Endodermal cell (in vitro differentiated cells): ENCODE results near the gene KIF26B. TPM values are rescaled to one million over a fixed set of nuclear protein-coding genes. Genes with fewer than 3 reads are reported as not detected.

Experiments used
- DNase-seq: peaks from one replicate; pipeline ENCODE4 v3.0.0-alpha.2; 2017
- H3K27ac ChIP-seq: 2 replicates; pipeline ENCODE4 v1.5.1; 2013; ENCODE audit warnings: mild to moderate bottlenecking, low read depth, low read length, moderate library complexity
- H3K27me3 ChIP-seq: 2 replicates; pipeline ENCODE4 v1.6.1; 2013; ENCODE audit warnings: mild to moderate bottlenecking, low read length, moderate library complexity; ENCODE audit not compliant: insufficient read depth, control insufficient read depth, poor library complexity, severe bottlenecking
- H3K36me3 ChIP-seq: 2 replicates; pipeline ENCODE4 v1.7.0; 2013; ENCODE audit warnings: mild to moderate bottlenecking, low read length, moderate library complexity; ENCODE audit not compliant: control insufficient read depth, insufficient read depth
- H3K4me1 ChIP-seq: one replicate; pipeline ENCODE4 v1.7.0; 2013; ENCODE audit warnings: low read length; ENCODE audit not compliant: control insufficient read depth, insufficient read depth
- H3K4me3 ChIP-seq: 2 replicates; pipeline ENCODE4 v1.5.1; 2013; ENCODE audit warnings: mild to moderate bottlenecking, low read length, moderate library complexity
- H3K9ac ChIP-seq: 2 replicates; pipeline ENCODE4 v1.6.1; 2013; ENCODE audit warnings: mild to moderate bottlenecking, low read length, moderate library complexity; ENCODE audit not compliant: poor library complexity, severe bottlenecking; ENCODE audit errors: extremely low read depth
- H3K9me3 ChIP-seq: 2 replicates; pipeline ENCODE4 v1.6.1; 2013; ENCODE audit warnings: mild to moderate bottlenecking, low read length, moderate library complexity; ENCODE audit not compliant: control insufficient read depth
- H3K27ac Mint-ChIP-seq: 2 replicates; pipeline ENCODE4 v1.8.0; 2020; ENCODE audit warnings: mixed read lengths
- H3K27me3 Mint-ChIP-seq: 2 replicates; pipeline ENCODE4 v1.8.0; 2021; ENCODE audit warnings: mild to moderate bottlenecking, mixed read lengths; ENCODE audit not compliant: insufficient read depth
- H3K36me3 Mint-ChIP-seq: 2 replicates; pipeline ENCODE4 v1.8.0; 2020; ENCODE audit warnings: low read depth, mixed read lengths
- H3K4me1 Mint-ChIP-seq: 2 replicates; pipeline ENCODE4 v1.8.0; 2020; ENCODE audit warnings: mixed read lengths
- H3K4me3 Mint-ChIP-seq: 2 replicates; pipeline ENCODE4 v1.8.0; 2020; ENCODE audit warnings: mild to moderate bottlenecking, moderate library complexity, mixed read lengths
- H3K9me3 Mint-ChIP-seq: 2 replicates; pipeline ENCODE4 v1.8.0; 2020; ENCODE audit warnings: mild to moderate bottlenecking, mixed read lengths
- CTCF ChIP-seq: fragments of 200-600 bp; sonication (generic); conservative IDR thresholded peaks from 2 replicates; pipeline ENCODE4 v1.5.0; 2021; ENCODE audit warnings: antibody characterized with exemption, mild to moderate bottlenecking
- WGBS, 2 experiments: methylation state at CpG; one replicate each; pipeline versions ENCODE4 v1.1.5 to v1.1.7; 2013; ENCODE audit warnings: missing lambda C conversion rate in 2 of 2, mixed read lengths in 1 of 2; ENCODE audit not compliant: insufficient coverage in 1 of 2, insufficient read length in 1 of 2; 5-methylcytosine and 5-hydroxymethylcytosine counted together
- total RNA-seq, 2 donors: library from RNA; stranded (reverse); fragmentation: NEBNext Ultra II Directional in 1 of 2; extraction: Animal tissue kit (Norgen Biotek cat#: 25700) in 1 of 2; gene quantifications; 2 replicates in 1 of 2; 3 replicates in 1 of 2; pipeline ENCODE4 v1.2.1, GENCODE V29; 2021

Gene KIF26B
- total RNA-seq, 2 donors from 2014 or later: 12.3 to 21.0 TPM

GRCh38 chr1:245486775-245487470, 332.1 kb downstream of the KIF26B start:
- no peak for TF ChIP-seq CTCF
- Mint-ChIP-seq H3K27me3 (peaks cover 2% of the 10 kb centered on the region), H3K4me1 (peaks cover 29% of the 10 kb centered on the region), H3K36me3 (peaks cover 9% of the 10 kb centered on the region), H3K27ac (no peak overlapping the region), H3K4me3 (no peak overlapping the region), H3K9me3 (no peaks in the 10 kb centered on the region)
- Histone ChIP-seq H3K27me3 (no peaks in the 10 kb centered on the region), H3K4me3 (no peak overlapping the region), H3K4me1 (peaks cover 7% of the 10 kb centered on the region), H3K36me3 (peaks cover 4% of the 10 kb centered on the region), H3K27ac (no peak overlapping the region), H3K9ac (no peak overlapping the region), H3K9me3 (no peaks in the 10 kb centered on the region)
- DNase-seq: no peak
- WGBS, 2 experiments: 92 to 94% methylated on average over 4 to 8 of the region's 8 CpGs

GRCh38 chr1:245488346-245489129, 333.8 kb downstream of the KIF26B start:
- peaks cover 2% of the 10 kb centered on the region for H3K27me3 Mint-ChIP-seq
- H3K9me3 Mint-ChIP-seq: no peaks in the 10 kb centered on the region
- no peak overlapping the region for H3K4me3 Mint-ChIP-seq
- DNase-seq: no peak
- Histone ChIP-seq H3K9me3 (peaks cover 3% of the 10 kb centered on the region), H3K9ac (no peak overlapping the region), H3K27me3 (no peaks in the 10 kb centered on the region), H3K36me3 (peaks cover 4% of the 10 kb centered on the region), H3K27ac (no peak overlapping the region), H3K4me1 (peaks cover under 1% of the 10 kb centered on the region), H3K4me3 (no peak overlapping the region)
- 73 to 74% methylated on average over 9 to 14 of the region's 14 CpGs for WGBS, 2 experiments
- H3K27ac Mint-ChIP-seq: no peak overlapping the region
- no peak for TF ChIP-seq CTCF
- H3K4me1 Mint-ChIP-seq: peaks cover 19% of the 10 kb centered on the region
- peaks cover 9% of the 10 kb centered on the region for H3K36me3 Mint-ChIP-seq

- Mint-ChIP-seq H3K4me1 (peaks cover 10% of the 10 kb centered on the region), H3K36me3 (peaks cover 9% of the 10 kb centered on the region), H3K9me3 (peaks cover 5% of the 10 kb centered on the region), H3K4me3 (no peak overlapping the region), H3K27ac (no peak overlapping the region), H3K27me3 (peaks cover 2% of the 10 kb centered on the region)
- no peaks in the 10 kb centered on the region for H3K27me3 ChIP-seq
- DNase-seq: no peak
- peaks cover 4% of the 10 kb centered on the region for H3K36me3 ChIP-seq
- H3K9ac ChIP-seq: no peak overlapping the region
- peaks cover 4% of the 10 kb centered on the region for H3K9me3 ChIP-seq
- H3K4me3 ChIP-seq: no peak overlapping the region
- 82% methylated on average over 2 of the region's 2 CpGs; no CpG with 5 or more reads in 1 of the 2 experiments for WGBS, 2 experiments
- TF ChIP-seq CTCF: no peak
- no peak overlapping the region for H3K27ac ChIP-seq
- no peaks in the 10 kb centered on the region for H3K4me1 ChIP-seq
These were observed 335.1 kb downstream of the KIF26B start for GRCh38 chr1:245489838-245490237.
